Osteoblast (primary cell): Measurements from ENCODE around the gene SHOC2. TPM values are rescaled to one million over a fixed set of nuclear protein-coding genes. Genes with fewer than 3 reads are reported as not detected.
A peak's percentile ranks its signal among the peaks of the same experiment; 100 is the strongest.

Source experiments
- DNase-seq: peaks from one replicate; pipeline ENCODE4 v3.0.0; 2011; ENCODE audit warnings: low spot score, mixed read lengths; ENCODE audit not compliant: insufficient read length; ENCODE audit errors: missing footprints
- H2AFZ ChIP-seq: 2 replicates; pipeline ENCODE4 v1.6.0; 2011; ENCODE audit warnings: mild to moderate bottlenecking, low read length
- H3K27ac ChIP-seq: 2 replicates; pipeline ENCODE4 v1.5.1; 2011; ENCODE audit warnings: mild to moderate bottlenecking, low read depth, low read length, moderate library complexity
- H3K27me3 ChIP-seq: 2 replicates; pipeline ENCODE4 v1.6.0; 2012; ENCODE audit warnings: mild to moderate bottlenecking, control low read depth, inconsistent platforms, low read length, moderate library complexity; ENCODE audit not compliant: insufficient read depth
- H3K36me3 ChIP-seq: 2 replicates; pipeline ENCODE4 v1.5.1; 2011; ENCODE audit warnings: mild to moderate bottlenecking, low read length, control low read depth, moderate library complexity; ENCODE audit not compliant: insufficient read depth
- H3K4me1 ChIP-seq: 2 replicates; pipeline ENCODE4 v1.5.1; 2011; ENCODE audit warnings: mild to moderate bottlenecking, low read length, control low read depth, moderate library complexity; ENCODE audit not compliant: insufficient read depth
- H3K4me2 ChIP-seq: 2 replicates; pipeline ENCODE4 v1.6.0; 2011; ENCODE audit warnings: mild to moderate bottlenecking, low read length; ENCODE audit not compliant: insufficient read depth
- H3K4me3 ChIP-seq: fragments of 200-600 bp; sonication (generic); 3 replicates; pipeline ENCODE4 v1.5.1; 2012; ENCODE audit warnings: mild to moderate bottlenecking, low read length, inconsistent platforms; ENCODE audit not compliant: insufficient read depth
- H3K79me2 ChIP-seq: 2 replicates; pipeline ENCODE4 v1.6.0; 2012; ENCODE audit warnings: mild to moderate bottlenecking, low read length, control low read depth, inconsistent platforms; ENCODE audit not compliant: insufficient read depth
- H3K9me3 ChIP-seq: 2 replicates; pipeline ENCODE4 v1.5.1; 2011; ENCODE audit warnings: low read depth, low read length, control low read depth
- H4K20me1 ChIP-seq: 2 replicates; pipeline ENCODE4 v1.6.0; 2012; ENCODE audit warnings: mild to moderate bottlenecking, low read length, control low read depth; ENCODE audit not compliant: insufficient read depth
- total RNA-seq: library from RNA; depleted of rRNA; stranded (reverse); fragments of >200 nt; gene quantifications from 2 replicates; pipeline ENCODE4 v1.2.3, GENCODE V29; 2012
- TF ChIP-seq, protein P1 (sequence below): IDR thresholded peaks from 2 replicates; pipeline ENCODE4 v1.5.1; 2011; ENCODE audit warnings: mild to moderate bottlenecking, low read depth, low read length, moderate library complexity; ENCODE audit errors: extremely low read depth

SHOC2 gene
- total RNA-seq, 1 donor, result 73.8 TPM

DNA sequence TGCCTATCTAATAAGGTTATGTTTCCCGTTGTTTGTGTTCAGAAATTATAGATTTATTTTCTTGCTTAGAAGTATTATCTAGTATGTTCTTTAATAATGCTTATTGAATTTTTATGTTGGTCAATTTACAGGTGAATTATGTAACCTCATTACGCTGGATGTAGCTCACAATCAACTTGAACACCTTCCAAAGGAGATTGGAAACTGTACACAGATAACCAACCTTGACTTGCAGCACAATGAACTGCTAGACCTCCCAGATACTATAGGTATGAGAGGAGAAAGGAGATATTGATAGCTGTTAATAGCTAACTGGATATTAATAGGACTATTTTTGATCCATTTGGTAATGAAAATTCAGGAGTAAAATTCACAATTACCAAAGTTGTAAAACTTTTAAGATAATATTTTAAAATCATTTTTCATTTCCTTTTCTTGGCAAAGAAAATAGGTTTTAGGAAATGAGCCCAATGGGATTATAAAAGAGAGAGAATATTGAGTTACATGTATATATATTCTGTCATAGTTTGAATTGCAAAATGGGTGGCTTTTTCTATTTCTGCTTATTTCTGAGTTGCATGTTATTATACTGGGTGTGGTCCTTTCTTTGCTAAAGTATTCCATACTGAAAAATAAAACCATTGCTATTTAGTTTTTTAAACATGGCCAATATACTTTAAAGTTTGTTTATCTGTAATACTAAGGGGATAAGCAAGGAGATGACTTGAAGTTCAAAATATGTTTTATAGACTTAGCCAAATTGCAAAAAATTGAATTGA, 66.3 kb downstream of the SHOC2 start:
- H3K79me2 ChIP-seq, result peaks cover 63% of the 10 kb centered on the region
- H3K9me3 ChIP-seq, result no peaks in the 10 kb centered on the region
- H3K4me1 ChIP-seq, result peaks cover 13% of the 10 kb centered on the region
- peaks cover 21% of the 10 kb centered on the region for H4K20me1 ChIP-seq
- no peak for DNase-seq
- H3K4me2 ChIP-seq, result no peak overlapping the region
- no peak overlapping the region for H3K27ac ChIP-seq
- H3K4me3 ChIP-seq, result no peak overlapping the region
- H3K36me3 ChIP-seq, result no peaks in the 10 kb centered on the region
- H3K27me3 ChIP-seq, result no peaks in the 10 kb centered on the region
- TF ChIP-seq, protein P1, sequence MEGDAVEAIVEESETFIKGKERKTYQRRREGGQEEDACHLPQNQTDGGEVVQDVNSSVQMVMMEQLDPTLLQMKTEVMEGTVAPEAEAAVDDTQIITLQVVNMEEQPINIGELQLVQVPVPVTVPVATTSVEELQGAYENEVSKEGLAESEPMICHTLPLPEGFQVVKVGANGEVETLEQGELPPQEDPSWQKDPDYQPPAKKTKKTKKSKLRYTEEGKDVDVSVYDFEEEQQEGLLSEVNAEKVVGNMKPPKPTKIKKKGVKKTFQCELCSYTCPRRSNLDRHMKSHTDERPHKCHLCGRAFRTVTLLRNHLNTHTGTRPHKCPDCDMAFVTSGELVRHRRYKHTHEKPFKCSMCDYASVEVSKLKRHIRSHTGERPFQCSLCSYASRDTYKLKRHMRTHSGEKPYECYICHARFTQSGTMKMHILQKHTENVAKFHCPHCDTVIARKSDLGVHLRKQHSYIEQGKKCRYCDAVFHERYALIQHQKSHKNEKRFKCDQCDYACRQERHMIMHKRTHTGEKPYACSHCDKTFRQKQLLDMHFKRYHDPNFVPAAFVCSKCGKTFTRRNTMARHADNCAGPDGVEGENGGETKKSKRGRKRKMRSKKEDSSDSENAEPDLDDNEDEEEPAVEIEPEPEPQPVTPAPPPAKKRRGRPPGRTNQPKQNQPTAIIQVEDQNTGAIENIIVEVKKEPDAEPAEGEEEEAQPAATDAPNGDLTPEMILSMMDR, result no peak
- H2AFZ ChIP-seq, result no peak overlapping the region

GRCh38 chr10:110989016-110989415, 69.6 kb downstream of the SHOC2 start:
- Histone ChIP-seq H3K4me1 (peaks cover 36% of the 10 kb centered on the region), H3K27me3 (no peaks in the 10 kb centered on the region), H4K20me1 (peaks cover 17% of the 10 kb centered on the region), H3K9me3 (no peaks in the 10 kb centered on the region), H3K27ac (peak overlapping the region; percentile 5), H3K4me3 (no peak overlapping the region), H3K36me3 (no peaks in the 10 kb centered on the region), H3K79me2 (peaks cover 46% of the 10 kb centered on the region), H3K4me2 (peak overlapping the region; percentile 25), H2AFZ (no peak overlapping the region)
- DNase-seq, result peak; percentile 62
- TF ChIP-seq, protein P1, result no peak

GRCh38 chr10:110992006-110992800, 72.8 kb downstream of the SHOC2 start:
- H3K79me2 ChIP-seq, result peaks cover 40% of the 10 kb centered on the region
- no peaks in the 10 kb centered on the region for H3K9me3 ChIP-seq
- peaks cover 10% of the 10 kb centered on the region for H4K20me1 ChIP-seq
- DNase-seq, result peak; percentile 48
- no peak overlapping the region for H2AFZ ChIP-seq
- peak overlapping the region; percentile 7 for H3K4me3 ChIP-seq
- TF ChIP-seq, protein P1, result no peak
- peak overlapping the region; percentile 71 for H3K4me2 ChIP-seq
- H3K4me1 ChIP-seq, result peaks cover 32% of the 10 kb centered on the region
- H3K36me3 ChIP-seq, result no peaks in the 10 kb centered on the region
- H3K27ac ChIP-seq, result peak overlapping the region; percentile 20
- H3K27me3 ChIP-seq, result no peaks in the 10 kb centered on the region
